SU-DHL-6 (cell line): ENCODE results near the gene NANP.

Source experiments
- EZH2phosphoT487 ChIP-seq: fragments of 200-600 bp; sonication (generic), shearing (Covaris generic); conservative IDR thresholded peaks from 2 replicates; pipeline ENCODE4 v1.6.1; 2018; ENCODE audit warnings: mild to moderate bottlenecking, antibody characterized with exemption, low read length, moderate library complexity, mixed read lengths
- TF ChIP-seq, protein P1 (sequence below): fragments of 200-600 bp; sonication (generic); IDR thresholded peaks from one replicate; pipeline ENCODE4 v1.5.1; 2017; ENCODE audit warnings: antibody characterized with exemption, mild to moderate bottlenecking, low read length, moderate library complexity; ENCODE audit not compliant: insufficient read depth, poor library complexity, severe bottlenecking

DNA sequence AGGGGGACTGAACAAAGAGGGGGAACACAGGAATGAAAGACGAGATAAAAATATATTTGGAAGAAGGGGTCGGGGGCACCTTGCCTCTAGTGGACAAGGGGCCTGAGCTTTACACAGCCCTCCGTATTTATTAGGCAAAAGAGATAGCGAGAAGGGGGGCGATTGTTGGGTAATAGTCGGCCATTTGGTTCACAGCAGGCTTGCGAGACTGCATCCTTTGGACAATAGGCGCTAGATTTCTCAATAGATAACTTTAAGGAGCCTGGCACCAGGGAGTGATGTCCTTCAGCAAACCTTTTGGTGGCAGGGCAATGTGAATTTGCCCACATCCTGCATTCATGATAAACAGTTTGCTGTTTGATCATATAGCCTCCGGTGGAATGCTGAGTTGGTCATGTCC is 3.0 kb upstream of the NANP start:
- TF ChIP-seq, protein P1, sequence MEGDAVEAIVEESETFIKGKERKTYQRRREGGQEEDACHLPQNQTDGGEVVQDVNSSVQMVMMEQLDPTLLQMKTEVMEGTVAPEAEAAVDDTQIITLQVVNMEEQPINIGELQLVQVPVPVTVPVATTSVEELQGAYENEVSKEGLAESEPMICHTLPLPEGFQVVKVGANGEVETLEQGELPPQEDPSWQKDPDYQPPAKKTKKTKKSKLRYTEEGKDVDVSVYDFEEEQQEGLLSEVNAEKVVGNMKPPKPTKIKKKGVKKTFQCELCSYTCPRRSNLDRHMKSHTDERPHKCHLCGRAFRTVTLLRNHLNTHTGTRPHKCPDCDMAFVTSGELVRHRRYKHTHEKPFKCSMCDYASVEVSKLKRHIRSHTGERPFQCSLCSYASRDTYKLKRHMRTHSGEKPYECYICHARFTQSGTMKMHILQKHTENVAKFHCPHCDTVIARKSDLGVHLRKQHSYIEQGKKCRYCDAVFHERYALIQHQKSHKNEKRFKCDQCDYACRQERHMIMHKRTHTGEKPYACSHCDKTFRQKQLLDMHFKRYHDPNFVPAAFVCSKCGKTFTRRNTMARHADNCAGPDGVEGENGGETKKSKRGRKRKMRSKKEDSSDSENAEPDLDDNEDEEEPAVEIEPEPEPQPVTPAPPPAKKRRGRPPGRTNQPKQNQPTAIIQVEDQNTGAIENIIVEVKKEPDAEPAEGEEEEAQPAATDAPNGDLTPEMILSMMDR = no peak
- TF ChIP-seq EZH2phosphoT487 = no peak
